Bronchial epithelial cell (primary cell): ENCODE data around the gene INTS7. TPM values are rescaled to one million over a fixed set of nuclear protein-coding genes. Genes with fewer than 3 reads are reported as not detected.

Experiments
- DNase-seq: peaks from one replicate; pipeline ENCODE4 v3.0.0-alpha.2; 2010; ENCODE audit warnings: low read depth
- FAIRE-seq: peaks from 2 replicates; lab custom pipeline; 2011; peaks lifted over from hg19 to GRCh38; lab: Jason Lieb, UNC
- H3K27me3 ChIP-seq: 2 replicates; pipeline ENCODE4 v1.5.1; 2011; ENCODE audit warnings: low read length; ENCODE audit not compliant: control insufficient read depth, insufficient read depth
- H3K36me3 ChIP-seq: 2 replicates; pipeline ENCODE4 v1.5.1; 2011; ENCODE audit warnings: low read length; ENCODE audit not compliant: control insufficient read depth, insufficient read depth
- H3K4me3 ChIP-seq: 2 replicates; pipeline ENCODE4 v1.5.1; 2011; ENCODE audit warnings: mild to moderate bottlenecking, low read depth, low read length, control low read depth
- CTCF ChIP-seq: IDR thresholded peaks from 2 replicates; pipeline ENCODE4 v1.5.1; 2011; ENCODE audit warnings: mild to moderate bottlenecking, moderate library complexity, low read length, control low read depth, inconsistent platforms; ENCODE audit not compliant: insufficient read depth, severe bottlenecking
- total RNA-seq: library from RNA; depleted of rRNA; stranded (reverse); fragments of >200 nt; gene quantifications from 2 replicates; pipeline ENCODE4 v1.2.1, GENCODE V29; 2014

Gene INTS7
- total RNA-seq, 1 donor from 2014 or later, result 12.9 TPM

GRCh38 chr1:212060632-212061472, 25.5 kb upstream of the INTS7 start:
- DNase-seq (peak; percentile 73), FAIRE-seq (no peak)
- peaks cover 2% of the 10 kb centered on the region for H3K36me3 ChIP-seq
- no peak overlapping the region for H3K4me3 ChIP-seq
- no peaks in the 10 kb centered on the region for H3K27me3 ChIP-seq
- TF ChIP-seq CTCF, result no peak

GRCh38 chr1:212055333-212055732, 20.0 kb upstream of the INTS7 start:
- Histone ChIP-seq H3K36me3 (peaks cover 2% of the 10 kb centered on the region), H3K27me3 (no peaks in the 10 kb centered on the region), H3K4me3 (no peak overlapping the region)
- FAIRE-seq (no peak), DNase-seq (no peak)
- no peak for TF ChIP-seq CTCF

- no peak for FAIRE-seq
- no peak for DNase-seq
- TF ChIP-seq CTCF, result no peak
- Histone ChIP-seq H3K4me3 (no peak overlapping the region), H3K27me3 (no peaks in the 10 kb centered on the region), H3K36me3 (peaks cover 2% of the 10 kb centered on the region)
These were observed 18.6 kb upstream of the INTS7 start for GRCh38 chr1:212053993-212054392.

- no peaks in the 10 kb centered on the region for H3K36me3 ChIP-seq
These were observed 10.6 kb upstream of the INTS7 start for GRCh38 chr1:212045981-212046380.

GRCh38 chr1:212044851-212045250, 9.5 kb upstream of the INTS7 start:
- DNase-seq, result no peak
- FAIRE-seq, result no peak
- no peaks in the 10 kb centered on the region for H3K36me3 ChIP-seq
- H3K27me3 ChIP-seq, result no peaks in the 10 kb centered on the region
- no peak for TF ChIP-seq CTCF
- H3K4me3 ChIP-seq, result no peak overlapping the region

More at GRCh38 chr1:212045981-212046380, 10.6 kb upstream of the INTS7 start:
- TF ChIP-seq CTCF, result no peak
- no peak overlapping the region for H3K4me3 ChIP-seq
- DNase-seq, result no peak
- no peaks in the 10 kb centered on the region for H3K27me3 ChIP-seq
- FAIRE-seq, result no peak
